HEK293 (cell line): ENCODE results near the gene CFAP73.

Source experiments
- EGR2 ChIP-seq: fragments of 450-650 bp; formaldehyde crosslinking; IDR thresholded peaks from 2 replicates; pipeline ENCODE4 v1.5.1; 2016; ENCODE audit warnings: low read depth, missing biosample characterization, missing genetic modification characterization
- FEZF1 ChIP-seq: fragments of 450-650 bp; formaldehyde crosslinking; IDR thresholded peaks from 2 replicates; pipeline ENCODE4 v1.5.1; 2016; ENCODE audit warnings: missing biosample characterization, missing genetic modification characterization
- GLI4 ChIP-seq: fragments of 450-650 bp; formaldehyde crosslinking; IDR thresholded peaks from 2 replicates; pipeline ENCODE4 v1.5.1; 2016; ENCODE audit warnings: missing biosample characterization, missing genetic modification characterization
- GLIS2 ChIP-seq: fragments of 450-650 bp; formaldehyde crosslinking; IDR thresholded peaks from 2 replicates; pipeline ENCODE4 v1.5.1; 2016; ENCODE audit warnings: missing biosample characterization, missing genetic modification characterization
- HOXC10 ChIP-seq: sonication (generic); formaldehyde crosslinking; IDR thresholded peaks from 2 replicates; pipeline ENCODE4 v1.8.1; 2023; ENCODE audit warnings: mild to moderate bottlenecking, missing genetic modification reagents
- IKZF3 ChIP-seq: fragments of 450-650 bp; IDR thresholded peaks from 2 replicates; pipeline ENCODE4 v1.5.0; 2018; ENCODE audit warnings: missing biosample characterization, mild to moderate bottlenecking, missing genetic modification characterization, moderate library complexity
- OVOL3 ChIP-seq: fragments of 450-650 bp; formaldehyde crosslinking; IDR thresholded peaks from 2 replicates; pipeline ENCODE4 v1.5.1; 2016; ENCODE audit warnings: missing biosample characterization, missing genetic modification characterization
- RBAK ChIP-seq: fragments of 450-650 bp; formaldehyde crosslinking; IDR thresholded peaks from 2 replicates; pipeline ENCODE4 v1.5.1; 2016; ENCODE audit warnings: missing biosample characterization, missing genetic modification characterization
- TCF7L2 ChIP-seq: IDR thresholded peaks from 2 replicates; pipeline ENCODE4 v1.6.1; 2011; ENCODE audit warnings: low read depth, mild to moderate bottlenecking, inconsistent platforms, low read length, moderate library complexity, borderline replicate concordance
- ZBTB21 ChIP-seq: fragments of 450-650 bp; formaldehyde crosslinking; IDR thresholded peaks from 2 replicates; pipeline ENCODE4 v1.5.1; 2017; ENCODE audit warnings: missing biosample characterization, missing genetic modification characterization
- ZBTB8A ChIP-seq: fragments of 450-650 bp; formaldehyde crosslinking; IDR thresholded peaks from 2 replicates; pipeline ENCODE4 v1.5.1; 2016; ENCODE audit warnings: missing biosample characterization, missing genetic modification characterization
- ZEB2 ChIP-seq: fragments of 450-650 bp; formaldehyde crosslinking; IDR thresholded peaks from 2 replicates; pipeline ENCODE4 v1.5.1; 2016; ENCODE audit warnings: missing biosample characterization, missing genetic modification characterization
- ZNF121 ChIP-seq: fragments of 450-650 bp; formaldehyde crosslinking; IDR thresholded peaks from 2 replicates; pipeline ENCODE4 v1.5.1; 2016; ENCODE audit warnings: missing biosample characterization, missing genetic modification characterization
- ZNF155 ChIP-seq: fragments of 450-650 bp; formaldehyde crosslinking; IDR thresholded peaks from 2 replicates; pipeline ENCODE4 v1.5.1; 2016; ENCODE audit warnings: missing biosample characterization, missing genetic modification characterization
- ZNF16 ChIP-seq: fragments of 450-650 bp; formaldehyde crosslinking; IDR thresholded peaks from 2 replicates; pipeline ENCODE4 v1.5.1; 2016; ENCODE audit warnings: low read depth, missing biosample characterization, missing genetic modification characterization
- ZNF169 ChIP-seq: fragments of 450-650 bp; formaldehyde crosslinking; IDR thresholded peaks from 2 replicates; pipeline ENCODE4 v1.5.1; 2016; ENCODE audit warnings: missing biosample characterization, missing genetic modification characterization
- ZNF211 ChIP-seq: fragments of 450-650 bp; formaldehyde crosslinking; IDR thresholded peaks from 2 replicates; pipeline ENCODE4 v1.5.1; 2016; ENCODE audit warnings: low read depth, missing biosample characterization, missing genetic modification characterization
- ZNF214 ChIP-seq: fragments of 450-650 bp; formaldehyde crosslinking; IDR thresholded peaks from 2 replicates; pipeline ENCODE4 v1.5.1; 2017; ENCODE audit warnings: missing biosample characterization, mild to moderate bottlenecking, missing genetic modification characterization, borderline replicate concordance
- ZNF248 ChIP-seq: fragments of 450-650 bp; formaldehyde crosslinking; IDR thresholded peaks from 2 replicates; pipeline ENCODE4 v1.5.1; 2017; ENCODE audit warnings: missing biosample characterization, missing genetic modification characterization
- ZNF394 ChIP-seq: fragments of 450-650 bp; formaldehyde crosslinking; IDR thresholded peaks from 2 replicates; pipeline ENCODE4 v1.5.1; 2016; ENCODE audit warnings: missing biosample characterization, missing genetic modification characterization, mild to moderate bottlenecking, moderate library complexity, borderline replicate concordance
- ZNF423 ChIP-seq: fragments of 450-650 bp; formaldehyde crosslinking; IDR thresholded peaks from 2 replicates; pipeline ENCODE4 v1.5.1; 2016; ENCODE audit warnings: missing biosample characterization, missing genetic modification characterization
- ZNF48 ChIP-seq: fragments of 450-650 bp; formaldehyde crosslinking; IDR thresholded peaks from 2 replicates; pipeline ENCODE4 v1.5.1; 2016; ENCODE audit warnings: missing biosample characterization, missing genetic modification characterization
- ZNF521 ChIP-seq: fragments of 450-650 bp; formaldehyde crosslinking; IDR thresholded peaks from 2 replicates; pipeline ENCODE4 v1.5.1; 2017; ENCODE audit warnings: missing biosample characterization, mild to moderate bottlenecking, missing genetic modification characterization
- ZNF544 ChIP-seq: fragments of 450-650 bp; formaldehyde crosslinking; IDR thresholded peaks from 2 replicates; pipeline ENCODE4 v1.5.0; 2017; ENCODE audit warnings: missing biosample characterization, missing genetic modification characterization
- ZNF558 ChIP-seq: fragments of 450-650 bp; formaldehyde crosslinking; IDR thresholded peaks from 2 replicates; pipeline ENCODE4 v1.5.1; 2016; ENCODE audit warnings: missing biosample characterization, missing genetic modification characterization
- ZNF76 ChIP-seq: fragments of 450-650 bp; formaldehyde crosslinking; IDR thresholded peaks from 2 replicates; pipeline ENCODE4; 2016; ENCODE audit warnings: low read depth, missing biosample characterization, missing genetic modification characterization, borderline replicate concordance
- ZNF830 ChIP-seq: fragments of 450-650 bp; IDR thresholded peaks from 2 replicates; pipeline ENCODE4 v1.5.0; 2018; ENCODE audit warnings: missing biosample characterization, missing genetic modification characterization, low read depth, mild to moderate bottlenecking, moderate library complexity
- ZSCAN16 ChIP-seq: fragments of 450-650 bp; formaldehyde crosslinking; IDR thresholded peaks from 2 replicates; pipeline ENCODE4 v1.5.1; 2016; ENCODE audit warnings: missing biosample characterization, missing genetic modification characterization
- TF ChIP-seq, protein P1 (sequence below): fragments of 450-650 bp; formaldehyde crosslinking; IDR thresholded peaks from 2 replicates; pipeline ENCODE4 v1.5.1; 2016; ENCODE audit warnings: missing biosample characterization, missing genetic modification characterization
- TF ChIP-seq, protein P2 (sequence below): fragments of 450-650 bp; formaldehyde crosslinking; IDR thresholded peaks from 2 replicates; pipeline ENCODE4 v1.5.1; 2017; ENCODE audit warnings: missing biosample characterization, missing genetic modification characterization
- TF ChIP-seq, protein P3 (sequence below): fragments of 450-650 bp; formaldehyde crosslinking; IDR thresholded peaks from 2 replicates; pipeline ENCODE4 v1.5.1; 2017; ENCODE audit warnings: missing biosample characterization, missing genetic modification characterization
- TF ChIP-seq, protein P4 (sequence below): fragments of 450-650 bp; formaldehyde crosslinking; IDR thresholded peaks from 2 replicates; pipeline ENCODE4 v1.5.1; 2016; ENCODE audit warnings: missing biosample characterization, missing genetic modification characterization

The CFAP73 gene

DNA sequence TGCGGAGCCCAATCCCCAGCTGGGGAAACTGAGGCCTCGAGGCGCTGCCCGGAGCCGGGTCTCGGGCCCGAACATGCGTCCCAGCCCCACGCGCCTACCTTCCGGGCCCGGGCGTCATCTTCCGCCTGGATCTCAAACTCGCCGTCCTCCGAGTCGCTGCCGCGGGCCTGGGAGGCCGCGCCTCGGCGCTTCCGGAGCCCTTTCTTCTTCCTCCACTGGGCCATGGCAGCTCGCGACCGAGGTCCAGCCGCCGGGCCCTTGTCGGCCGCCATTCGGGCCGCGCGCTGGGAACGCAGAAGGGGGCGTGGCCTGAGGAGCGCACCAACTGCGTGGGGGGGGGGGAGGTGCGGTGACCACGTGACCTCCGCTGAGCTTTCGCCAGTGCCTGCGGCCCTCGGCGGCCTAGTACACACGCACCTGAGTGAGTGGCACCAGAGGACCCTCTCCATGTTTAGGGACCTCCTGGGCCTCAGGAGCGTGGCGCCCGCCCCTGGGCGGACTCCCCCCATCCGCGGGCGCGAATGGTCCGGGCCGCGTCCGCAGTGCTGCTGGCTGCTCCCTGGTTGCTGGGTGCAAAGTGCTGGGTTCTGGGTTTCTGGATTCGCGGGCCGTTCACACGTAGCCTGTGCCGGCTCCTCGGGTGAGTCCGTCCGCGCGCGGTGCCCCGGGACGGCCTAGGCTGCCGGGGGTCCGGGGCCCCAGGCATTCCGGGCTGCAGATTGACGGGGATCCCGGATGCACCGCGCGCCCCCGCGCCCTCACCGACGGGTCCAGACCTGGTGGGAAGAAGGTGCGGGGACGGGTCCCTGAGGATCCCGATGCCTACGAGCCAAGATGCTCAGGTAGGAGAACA, 35.9 kb downstream of the CFAP73 start, which contains the start of the genes DDX54 and RITA1 (continued):
- TF ChIP-seq TCF7L2: peak; percentile 17; the same call in 1 of the 2 replicates
- no peak for TF ChIP-seq RBAK
- TF ChIP-seq ZBTB8A (tag by site-specific recombination): peak; percentile 72
- peak; percentile 86 for TF ChIP-seq ZNF76 (tag by site-specific recombination)
- TF ChIP-seq, protein P1, sequence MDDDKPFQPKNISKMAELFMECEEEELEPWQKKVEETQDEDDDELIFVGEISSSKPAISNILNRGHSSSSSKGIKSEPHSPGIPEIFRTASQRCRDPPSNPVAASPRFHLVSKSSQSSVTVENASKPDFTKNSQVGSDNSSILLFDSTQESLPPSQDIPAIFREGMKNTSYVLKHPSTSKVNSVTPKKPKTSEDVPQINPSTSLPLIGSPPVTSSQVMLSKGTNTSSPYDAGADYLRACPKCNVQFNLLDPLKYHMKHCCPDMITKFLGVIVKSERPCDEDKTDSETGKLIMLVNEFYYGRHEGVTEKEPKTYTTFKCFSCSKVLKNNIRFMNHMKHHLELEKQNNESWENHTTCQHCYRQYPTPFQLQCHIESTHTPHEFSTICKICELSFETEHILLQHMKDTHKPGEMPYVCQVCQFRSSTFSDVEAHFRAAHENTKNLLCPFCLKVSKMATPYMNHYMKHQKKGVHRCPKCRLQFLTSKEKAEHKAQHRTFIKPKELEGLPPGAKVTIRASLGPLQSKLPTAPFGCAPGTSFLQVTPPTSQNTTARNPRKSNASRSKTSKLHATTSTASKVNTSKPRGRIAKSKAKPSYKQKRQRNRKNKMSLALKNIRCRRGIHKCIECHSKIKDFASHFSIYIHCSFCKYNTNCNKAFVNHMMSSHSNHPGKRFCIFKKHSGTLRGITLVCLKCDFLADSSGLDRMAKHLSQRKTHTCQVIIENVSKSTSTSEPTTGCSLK (tag by site-specific recombination): no peak
- TF ChIP-seq ZNF248: no peak
- TF ChIP-seq ZNF521: no peak
- TF ChIP-seq ZNF558 (tag by site-specific recombination): no peak
- no peak for TF ChIP-seq ZNF544
- no peak for TF ChIP-seq ZNF169
- TF ChIP-seq ZNF394 (tag by site-specific recombination): 0 out of 2 replicates have a peak, but pooled peaks have one; percentile 73
- 0 out of 2 replicates have a peak, but pooled peaks have one; percentile 30 for TF ChIP-seq ZNF16 (tag by site-specific recombination)
- peak; percentile 85 for TF ChIP-seq ZEB2 (tag by site-specific recombination)
- TF ChIP-seq GLIS2: peak; percentile 85
- TF ChIP-seq HOXC10 (CRISPR knock-in tag): no peak
- 0 out of 2 replicates have a peak, but pooled peaks have one; percentile 25 for TF ChIP-seq GLI4 (tag by site-specific recombination)
- TF ChIP-seq, protein P2, sequence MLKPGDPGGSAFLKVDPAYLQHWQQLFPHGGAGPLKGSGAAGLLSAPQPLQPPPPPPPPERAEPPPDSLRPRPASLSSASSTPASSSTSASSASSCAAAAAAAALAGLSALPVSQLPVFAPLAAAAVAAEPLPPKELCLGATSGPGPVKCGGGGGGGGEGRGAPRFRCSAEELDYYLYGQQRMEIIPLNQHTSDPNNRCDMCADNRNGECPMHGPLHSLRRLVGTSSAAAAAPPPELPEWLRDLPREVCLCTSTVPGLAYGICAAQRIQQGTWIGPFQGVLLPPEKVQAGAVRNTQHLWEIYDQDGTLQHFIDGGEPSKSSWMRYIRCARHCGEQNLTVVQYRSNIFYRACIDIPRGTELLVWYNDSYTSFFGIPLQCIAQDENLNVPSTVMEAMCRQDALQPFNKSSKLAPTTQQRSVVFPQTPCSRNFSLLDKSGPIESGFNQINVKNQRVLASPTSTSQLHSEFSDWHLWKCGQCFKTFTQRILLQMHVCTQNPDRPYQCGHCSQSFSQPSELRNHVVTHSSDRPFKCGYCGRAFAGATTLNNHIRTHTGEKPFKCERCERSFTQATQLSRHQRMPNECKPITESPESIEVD: no peak
- peak; percentile 90; the same call in 1 of the 2 replicates for TF ChIP-seq ZNF121
- no peak for TF ChIP-seq ZNF155
- TF ChIP-seq ZBTB21 (tag by site-specific recombination): 0 out of 2 replicates have a peak, but pooled peaks have one; percentile 28
- TF ChIP-seq, protein P3, sequence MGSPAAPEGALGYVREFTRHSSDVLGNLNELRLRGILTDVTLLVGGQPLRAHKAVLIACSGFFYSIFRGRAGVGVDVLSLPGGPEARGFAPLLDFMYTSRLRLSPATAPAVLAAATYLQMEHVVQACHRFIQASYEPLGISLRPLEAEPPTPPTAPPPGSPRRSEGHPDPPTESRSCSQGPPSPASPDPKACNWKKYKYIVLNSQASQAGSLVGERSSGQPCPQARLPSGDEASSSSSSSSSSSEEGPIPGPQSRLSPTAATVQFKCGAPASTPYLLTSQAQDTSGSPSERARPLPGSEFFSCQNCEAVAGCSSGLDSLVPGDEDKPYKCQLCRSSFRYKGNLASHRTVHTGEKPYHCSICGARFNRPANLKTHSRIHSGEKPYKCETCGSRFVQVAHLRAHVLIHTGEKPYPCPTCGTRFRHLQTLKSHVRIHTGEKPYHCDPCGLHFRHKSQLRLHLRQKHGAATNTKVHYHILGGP (tag by site-specific recombination): no peak
- TF ChIP-seq FEZF1 (tag by site-specific recombination): no peak; the same call in 1 of the 2 replicates
- TF ChIP-seq ZNF48 (tag by site-specific recombination): no peak
- TF ChIP-seq, protein P4, sequence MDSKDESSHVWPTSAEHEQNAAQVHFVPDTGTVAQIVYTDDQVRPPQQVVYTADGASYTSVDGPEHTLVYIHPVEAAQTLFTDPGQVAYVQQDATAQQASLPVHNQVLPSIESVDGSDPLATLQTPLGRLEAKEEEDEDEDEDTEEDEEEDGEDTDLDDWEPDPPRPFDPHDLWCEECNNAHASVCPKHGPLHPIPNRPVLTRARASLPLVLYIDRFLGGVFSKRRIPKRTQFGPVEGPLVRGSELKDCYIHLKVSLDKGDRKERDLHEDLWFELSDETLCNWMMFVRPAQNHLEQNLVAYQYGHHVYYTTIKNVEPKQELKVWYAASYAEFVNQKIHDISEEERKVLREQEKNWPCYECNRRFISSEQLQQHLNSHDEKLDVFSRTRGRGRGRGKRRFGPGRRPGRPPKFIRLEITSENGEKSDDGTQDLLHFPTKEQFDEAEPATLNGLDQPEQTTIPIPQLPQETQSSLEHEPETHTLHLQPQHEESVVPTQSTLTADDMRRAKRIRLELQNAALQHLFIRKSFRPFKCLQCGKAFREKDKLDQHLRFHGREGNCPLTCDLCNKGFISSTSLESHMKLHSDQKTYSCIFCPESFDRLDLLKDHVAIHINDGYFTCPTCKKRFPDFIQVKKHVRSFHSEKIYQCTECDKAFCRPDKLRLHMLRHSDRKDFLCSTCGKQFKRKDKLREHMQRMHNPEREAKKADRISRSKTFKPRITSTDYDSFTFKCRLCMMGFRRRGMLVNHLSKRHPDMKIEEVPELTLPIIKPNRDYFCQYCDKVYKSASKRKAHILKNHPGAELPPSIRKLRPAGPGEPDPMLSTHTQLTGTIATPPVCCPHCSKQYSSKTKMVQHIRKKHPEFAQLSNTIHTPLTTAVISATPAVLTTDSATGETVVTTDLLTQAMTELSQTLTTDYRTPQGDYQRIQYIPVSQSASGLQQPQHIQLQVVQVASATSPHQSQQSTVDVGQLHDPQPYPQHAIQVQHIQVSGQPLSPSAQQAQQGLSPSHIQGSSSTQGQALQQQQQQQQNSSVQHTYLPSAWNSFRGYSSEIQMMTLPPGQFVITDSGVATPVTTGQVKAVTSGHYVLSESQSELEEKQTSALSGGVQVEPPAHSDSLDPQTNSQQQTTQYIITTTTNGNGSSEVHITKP (tag by site-specific recombination): peak; percentile 100
- TF ChIP-seq ZNF830: no peak
- TF ChIP-seq OVOL3 (tag by site-specific recombination): no peak
- no peak for TF ChIP-seq ZNF214 (tag by site-specific recombination)
- peak; percentile 81 for TF ChIP-seq ZNF423 (tag by site-specific recombination)
- no peak for TF ChIP-seq ZNF211 (tag by site-specific recombination)
- peak; percentile 21; the same call in 1 of the 2 replicates for TF ChIP-seq EGR2 (tag by site-specific recombination)
- no peak for TF ChIP-seq ZSCAN16 (tag by site-specific recombination)
- TF ChIP-seq IKZF3 (tag by site-specific recombination): no peak
